Epithelial cell of esophagus (primary cell): ENCODE data around the gene STK40.
A peak's percentile ranks its signal among the peaks of the same experiment; 100 is the strongest.

Experiments used
- DNase-seq: peaks from one replicate; pipeline ENCODE4 v3.0.0; 2010; ENCODE audit warnings: low read depth
- H3K4me3 ChIP-seq: 2 replicates; pipeline ENCODE4 v1.5.1; 2011; ENCODE audit warnings: mild to moderate bottlenecking, low read length, control low read depth
- CTCF ChIP-seq: IDR thresholded peaks from 2 replicates; pipeline ENCODE4 v1.5.1; 2011; ENCODE audit warnings: low read depth, mild to moderate bottlenecking, low read length, control low read depth, inconsistent platforms; ENCODE audit not compliant: insufficient read depth; ENCODE audit errors: missing control alignments

The STK40 gene

GRCh38 chr1:36321119-36321951 is 64.4 kb downstream of the STK40 start:
- TF ChIP-seq CTCF, result no peak
- no peak overlapping the region for H3K4me3 ChIP-seq
- DNase-seq, result no peak

GRCh38 chr1:36320767-36321118 is 65.0 kb downstream of the STK40 start:
- TF ChIP-seq CTCF, result no peak
- no peak overlapping the region for H3K4me3 ChIP-seq

GRCh38 chr1:36320291-36320761 is 65.4 kb downstream of the STK40 start:
- no peak overlapping the region for H3K4me3 ChIP-seq
- TF ChIP-seq CTCF, result no peak
- DNase-seq, result no peak

More at GRCh38 chr1:36320767-36321118, 65.0 kb downstream of the STK40 start:
- DNase-seq, result no peak

GRCh38 chr1:36309397-36309796 is 76.3 kb downstream of the STK40 start:
- no peak for DNase-seq
- no peak for TF ChIP-seq CTCF
- H3K4me3 ChIP-seq, result no peak overlapping the region

GRCh38 chr1:36307601-36308330 is 78.0 kb downstream of the STK40 start:
- TF ChIP-seq CTCF, result no peak
- DNase-seq, result no peak
- peak overlapping the region; percentile 59 for H3K4me3 ChIP-seq

GRCh38 chr1:36306902-36307456 is 78.7 kb downstream of the STK40 start:
- peak; percentile 94 for DNase-seq
- H3K4me3 ChIP-seq, result peak overlapping the region; percentile 59
- no peak for TF ChIP-seq CTCF
